ENCODE results near the gene GAS6. TPM values are rescaled to one million over a fixed set of nuclear protein-coding genes. Genes with fewer than 3 reads are reported as not detected.

The GAS6 gene
- total and polyA plus RNA-seq, 2 donors (not counting 3 experiments of a cell fraction or from before 2014, with no cell fraction given) = 69.2 to 109 TPM

DNA sequence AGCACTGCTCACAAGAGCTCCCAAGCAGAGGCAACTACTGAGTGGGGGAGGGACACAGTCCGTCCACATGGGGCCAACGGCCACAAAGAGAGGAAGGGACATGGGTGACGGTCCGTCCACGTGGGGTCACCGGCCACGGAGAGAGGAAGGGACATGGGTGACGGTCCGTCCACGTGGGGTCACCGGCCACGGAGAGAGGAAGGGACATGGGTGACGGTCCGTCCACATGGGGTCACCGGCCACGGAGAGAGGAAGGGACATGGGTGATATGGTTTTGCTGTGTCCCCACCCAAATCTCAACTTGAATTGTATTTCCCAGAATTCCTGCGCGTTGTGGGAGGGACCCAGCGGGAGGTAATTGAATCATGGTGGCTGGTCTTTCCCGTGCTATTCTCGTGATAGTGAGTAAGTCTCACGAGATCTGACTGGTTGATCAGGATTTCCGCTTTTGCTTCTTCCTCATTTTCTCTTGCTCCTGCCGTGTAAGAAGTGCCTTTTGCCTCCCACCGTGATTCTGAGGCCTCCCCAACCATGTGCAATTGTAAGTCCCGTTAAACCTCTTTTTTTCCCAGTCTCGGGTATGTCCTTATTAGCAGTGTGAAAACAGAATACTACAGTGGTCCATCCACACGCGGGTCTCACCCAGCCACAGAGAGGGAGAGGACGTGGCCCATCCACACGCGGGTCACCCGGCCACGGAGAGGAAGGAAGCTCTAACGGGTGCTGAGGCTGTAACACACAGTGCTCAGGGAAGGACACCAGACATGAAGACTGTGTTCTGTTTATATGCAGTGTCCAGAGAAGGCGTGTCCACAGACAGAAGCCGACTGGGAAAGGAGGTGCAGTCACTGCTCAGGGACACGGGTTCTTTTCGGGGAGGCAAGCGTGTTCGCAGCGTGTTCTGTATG, 48.5 kb downstream of the GAS6 start:
- Histone ChIP-seq H4K20me1 (replicated peaks; ENCODE audit: control insufficient read depth, extremely low read depth, insufficient read depth, low read length) (no peaks in the 10 kb centered on the region), H3K9ac (replicated peaks; ENCODE audit: extremely low read depth, insufficient read depth, low read length) (no peak overlapping the region), H3K9me3 (replicated peaks; ENCODE audit: control insufficient read depth, insufficient read depth, low read length) (no peaks in the 10 kb centered on the region), H3K4me1 (ENCODE audit: control insufficient read depth, extremely low read depth, insufficient read depth, low read length) (peaks cover 6% of the 10 kb centered on the region), H3K4me2 (ENCODE audit: insufficient read depth, low read length) (no peak overlapping the region), H3K9me1 (replicated peaks; ENCODE audit: control insufficient read depth, extremely low read depth, insufficient read depth, low read length) (no peaks in the 10 kb centered on the region), H3K36me3 (ENCODE audit: control insufficient read depth in 2 of 2, extremely low read depth in 1 of 2, insufficient read depth in 2 of 2, low read length in 2 of 2) (peaks cover 0 to 3% of the 10 kb centered on the region in 2 experiments), H3K79me2 (ENCODE audit: control insufficient read depth, insufficient read depth, low read length) (no peaks in the 10 kb centered on the region), H3K27ac (ENCODE audit: insufficient read depth, low read depth, low read length) (no peak overlapping the region), H2AFZ (ENCODE audit: low read depth, low read length) (no peak overlapping the region), H3K27me3 (ENCODE audit: control insufficient read depth in 2 of 2, insufficient read depth in 2 of 2, low read length in 2 of 2) (no peaks in the 10 kb centered on the region), H3K4me3 (replicated peaks in 1 of 3; ENCODE audit: insufficient read depth in 1 of 3, low read depth in 1 of 3, low read length in 3 of 3) (no peak overlapping the region)
- no peak for TF ChIP-seq MAX (IDR thresholded peaks at IDR 0.05; ENCODE audit: insufficient read depth, insufficient read length)
- TF ChIP-seq FOS (IDR thresholded peaks at IDR 0.05; ENCODE audit: borderline replicate concordance, insufficient read depth, low read length) = no peak
- TF ChIP-seq CTCF (IDR thresholded peaks at IDR 0.05; ENCODE audit: extremely low read depth in 1 of 2, insufficient read depth in 1 of 2, low read depth in 1 of 2, low read length in 2 of 2) = no peak
- TF ChIP-seq MYC (IDR thresholded peaks at IDR 0.05; ENCODE audit: low read depth, low read length) = no peak
- TF ChIP-seq JUN (IDR thresholded peaks at IDR 0.05; ENCODE audit: borderline replicate concordance, insufficient read depth, insufficient read length, low read depth) = no peak
- no peak for TF ChIP-seq GATA2 (IDR thresholded peaks at IDR 0.05; ENCODE audit: insufficient read depth, insufficient read length, low read depth, low read length)
- no peak for TF ChIP-seq EZH2 (IDR thresholded peaks at IDR 0.05; ENCODE audit: borderline replicate concordance, low read depth, low read length, severe bottlenecking)
- no peak for TF ChIP-seq POLR2A (IDR thresholded peaks at IDR 0.05; ENCODE audit: low read depth, low read length)
- DNase-seq (ENCODE audit: low read depth, low spot score) (peak; percentile 6), FAIRE-seq (no peak)
- dilution Hi-C loops (cut with MboI; ENCODE audit: extremely low pct_ligation_motif_present, low sequenced_read_pairs) (no loop called here), intact Hi-C loops (cut with micrococcal nuclease) (loop anchor here (2.0 to 5.0 kb wide), 3 partner anchors 81 to 302 kb away; no protein-coding TSS in a partner anchor)
- ChIA-PET POLR2A (no interaction called here), CTCF (interaction anchor here (1.6 to 2.3 kb wide), 3 partner anchors 89 to 132 kb away, joined by 14 to 30 read pairs (median 19); no protein-coding TSS in a partner anchor)
- BruUV-seq (replicated peaks) = no TSS peak

Data from endothelial cell of umbilical vein (primary cell).